GM19463 (cell line): ENCODE data around the gene PTMA.

Source experiments
- ATAC-seq: cut with Tn5 transposase; IDR thresholded peaks from one replicate; pipeline ENCODE4 v1.9.1; 2021; ENCODE audit warnings: mild to moderate bottlenecking, moderate library complexity; ENCODE audit not compliant: unreplicated experiment

Gene PTMA

DNA sequence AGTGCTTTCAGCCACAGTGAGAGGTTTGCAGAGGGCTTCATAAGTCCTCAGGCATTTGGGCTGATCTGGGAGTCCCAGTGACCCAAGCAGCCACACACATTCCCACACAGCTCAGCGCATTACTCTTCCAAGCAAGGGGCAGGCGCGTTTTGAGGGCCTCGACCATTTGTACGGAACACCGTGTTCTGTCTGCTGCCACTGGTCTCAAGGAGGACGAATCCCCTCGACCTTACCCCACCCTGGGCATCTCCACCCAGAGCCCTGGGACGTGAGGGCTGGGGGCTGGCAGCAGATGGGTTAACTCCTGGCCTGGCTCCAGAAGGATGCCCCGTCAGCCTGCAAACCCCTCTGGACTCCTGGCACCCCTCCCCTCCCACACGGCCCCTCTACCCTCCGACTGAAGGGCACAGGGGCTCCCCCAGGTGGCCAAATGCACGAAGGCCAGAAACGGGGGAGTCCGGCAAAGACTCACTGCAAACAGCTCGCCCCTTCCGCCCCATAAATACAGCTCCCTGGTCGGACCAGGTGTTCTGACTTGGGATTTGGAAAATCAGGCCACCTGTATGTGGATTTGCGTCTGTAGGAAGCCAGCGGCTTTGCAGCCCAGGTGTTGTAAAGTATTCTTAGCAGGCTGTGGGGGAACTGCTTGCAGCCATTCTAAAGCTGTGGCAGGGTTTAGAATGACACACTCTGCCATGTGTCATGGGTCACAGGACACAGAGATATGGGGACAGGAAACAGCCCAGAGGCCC lies 33.6 kb upstream of the PTMA start:
- peak; percentile 31 for ATAC-seq

DNA sequence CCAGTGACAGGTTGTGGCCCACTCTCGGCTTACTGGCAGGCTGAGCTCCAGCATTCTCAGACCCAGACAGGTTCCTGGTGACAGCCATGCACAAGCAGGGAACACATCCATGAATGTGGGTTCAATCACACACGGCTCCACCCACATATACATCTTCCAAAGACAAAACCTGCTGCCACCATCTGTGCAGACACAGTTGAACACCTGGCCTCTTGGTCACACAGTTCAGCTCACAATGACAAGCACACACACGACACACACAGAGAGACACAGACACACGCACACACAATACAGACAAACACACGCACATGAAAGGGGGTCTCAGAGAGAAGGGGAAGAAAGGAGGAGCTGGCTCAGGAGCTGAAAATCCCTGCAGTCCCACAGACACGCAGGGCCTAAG lies 32.1 kb upstream of the PTMA start:
- ATAC-seq = no peak

GRCh38 chr2:231677632-231678104 lies 30.7 kb upstream of the PTMA start:
- no peak for ATAC-seq

DNA sequence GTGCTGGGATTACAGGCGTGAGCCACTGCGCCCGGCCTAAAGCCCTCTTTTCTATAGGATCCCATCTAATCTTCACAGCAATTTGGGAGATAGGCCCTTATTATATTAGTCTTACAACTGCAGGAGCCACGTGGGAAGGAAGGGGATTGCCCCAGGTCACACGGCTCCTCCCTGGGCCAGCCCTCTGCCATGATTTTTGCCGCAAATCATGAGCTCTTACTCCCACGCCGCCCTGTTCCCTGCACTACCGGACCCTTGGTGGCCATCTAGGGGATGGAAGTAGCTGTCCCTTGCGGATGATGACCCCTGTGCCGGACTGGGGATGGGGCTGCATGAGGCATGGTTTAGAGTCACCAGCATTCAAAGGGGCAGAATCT lies 28.4 kb upstream of the PTMA start:
- ATAC-seq = no peak

GRCh38 chr2:231680285-231680991 lies 27.9 kb upstream of the PTMA start:
- no peak for ATAC-seq

DNA sequence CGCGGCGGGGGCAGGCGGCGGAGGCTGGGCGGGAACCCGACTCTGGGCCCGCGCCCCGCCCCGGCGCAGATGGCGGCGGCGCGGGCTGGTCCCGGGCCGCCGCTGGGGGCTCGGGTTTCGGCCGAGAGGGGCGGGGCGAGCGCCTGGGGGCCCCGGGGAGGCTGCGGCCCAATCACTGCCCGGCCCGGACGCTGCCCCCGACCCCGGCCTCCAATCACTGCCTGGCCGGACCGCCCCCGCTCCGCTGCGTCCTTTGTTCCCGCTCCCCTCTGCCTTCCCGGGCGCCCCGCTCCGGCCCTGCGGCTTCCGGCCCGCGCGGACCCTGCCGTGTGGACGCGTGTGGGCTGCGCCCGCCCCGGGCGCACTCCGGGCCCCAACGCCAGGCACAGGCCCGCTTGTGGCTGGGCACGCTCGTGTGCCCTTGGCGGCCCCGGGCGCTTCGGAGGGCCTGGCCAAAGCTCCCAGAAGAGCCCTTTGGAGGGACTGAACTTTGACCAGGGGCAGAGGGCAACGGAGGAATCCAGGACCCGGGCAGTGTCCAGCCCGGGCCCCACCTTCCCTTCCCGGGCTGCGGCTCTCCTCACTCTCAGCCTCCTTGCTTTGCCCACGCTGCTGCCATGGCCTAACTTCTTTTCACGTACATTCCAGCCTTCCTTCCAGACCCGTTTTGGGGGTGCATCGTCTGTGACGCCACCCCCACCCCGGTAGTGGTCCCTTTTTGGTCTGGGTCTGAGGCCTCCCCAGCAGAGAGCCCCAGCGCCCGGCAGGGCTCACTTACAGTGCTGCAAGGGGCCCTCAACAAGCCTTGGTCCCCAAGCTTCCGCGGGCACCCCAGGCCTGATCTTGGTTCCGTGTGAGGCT lies 27.1 kb upstream of the PTMA start:
- peak; percentile 69 for ATAC-seq

GRCh38 chr2:231682603-231683291 lies 25.6 kb upstream of the PTMA start:
- ATAC-seq = no peak

DNA sequence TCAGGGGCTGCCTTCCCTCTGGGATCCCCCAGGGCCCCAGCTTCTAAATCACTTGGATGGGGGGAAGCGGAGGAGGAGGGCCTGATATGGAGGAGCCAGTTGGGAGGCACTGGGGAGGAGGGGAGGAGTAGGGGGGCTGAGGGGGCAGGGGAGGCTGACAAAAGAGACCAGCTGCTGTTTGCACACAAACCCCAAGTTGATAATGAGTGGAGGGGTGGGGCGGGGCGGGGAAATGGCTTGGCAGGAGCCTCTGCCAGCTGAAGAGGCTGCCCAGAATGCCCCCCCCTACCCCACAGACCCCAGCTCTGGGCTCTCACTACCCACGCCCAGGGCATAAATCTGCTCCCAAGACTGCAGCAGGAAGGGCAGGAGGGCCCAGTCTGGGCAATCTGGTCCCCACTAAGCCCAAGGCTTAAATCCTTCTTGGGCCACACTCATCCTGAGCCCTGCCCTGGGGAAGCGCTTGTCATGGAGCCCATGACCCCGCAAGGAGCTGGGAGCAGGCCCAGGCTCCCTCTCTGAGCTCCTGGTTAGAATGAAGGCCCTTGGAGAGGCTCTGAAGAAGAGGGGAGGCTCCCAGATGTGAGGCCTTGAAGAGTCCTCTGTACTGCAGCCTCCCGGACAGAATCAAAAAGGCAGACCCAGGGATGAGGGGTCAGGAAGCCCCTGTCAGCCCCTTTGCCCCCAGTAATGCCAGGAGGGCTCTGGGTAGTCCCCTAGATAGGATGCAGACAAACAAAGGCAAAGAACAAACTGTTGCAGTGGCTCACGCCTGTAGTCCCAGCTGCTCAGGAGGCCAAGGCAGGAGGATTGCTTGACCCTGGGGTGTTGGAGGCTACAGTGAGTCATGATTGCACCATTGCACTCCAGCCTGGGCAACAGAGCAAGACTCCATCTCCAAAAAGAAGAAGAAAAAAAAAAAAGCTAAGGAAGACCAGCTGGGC lies 24.8 kb upstream of the PTMA start:
- ATAC-seq = no peak

DNA sequence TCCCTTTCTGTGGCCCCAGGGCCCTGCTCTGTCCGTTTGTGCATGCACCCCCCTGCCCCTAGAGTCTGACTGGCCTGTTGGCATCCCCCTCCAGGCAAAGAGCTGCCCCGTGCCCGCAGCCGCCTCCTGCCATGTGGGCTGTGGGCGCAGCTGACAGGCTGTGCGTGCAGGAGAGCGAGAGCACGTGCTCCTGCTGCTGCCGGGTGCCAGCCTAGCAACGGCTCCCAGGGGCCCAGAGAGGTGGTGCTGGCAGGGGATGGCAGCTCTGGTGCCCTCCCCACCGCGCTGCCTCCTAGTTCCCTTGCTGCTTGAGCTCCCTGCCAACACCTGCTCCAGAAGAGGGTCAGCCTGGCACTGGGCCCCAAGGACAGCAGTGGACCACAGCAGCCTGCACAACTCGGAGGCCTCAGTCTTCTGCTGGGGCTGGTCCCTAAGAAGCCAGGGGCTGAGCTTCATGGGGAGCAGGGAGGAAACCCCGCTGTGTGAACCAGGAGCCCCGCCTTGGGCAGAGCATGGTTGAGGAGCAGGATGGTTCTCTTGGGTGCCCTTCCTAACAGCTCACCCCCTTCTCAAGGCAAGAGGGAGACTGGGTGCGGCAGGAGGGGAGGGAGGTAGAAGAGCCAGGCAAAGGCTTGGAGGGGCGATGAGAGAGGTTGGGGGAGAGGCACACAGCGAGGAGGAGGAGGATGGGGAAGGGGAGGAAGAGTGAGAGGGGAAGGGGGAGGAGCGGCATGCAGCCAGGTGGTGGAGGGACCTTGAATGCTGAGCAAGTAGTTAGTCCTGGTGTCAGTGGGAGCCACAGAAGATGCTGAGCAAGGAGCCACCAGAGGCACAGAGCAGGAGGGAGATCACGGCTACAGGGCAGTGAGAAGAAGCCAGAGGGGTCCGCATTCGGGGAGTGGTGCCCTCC lies 23.8 kb upstream of the PTMA start:
- no peak for ATAC-seq

DNA sequence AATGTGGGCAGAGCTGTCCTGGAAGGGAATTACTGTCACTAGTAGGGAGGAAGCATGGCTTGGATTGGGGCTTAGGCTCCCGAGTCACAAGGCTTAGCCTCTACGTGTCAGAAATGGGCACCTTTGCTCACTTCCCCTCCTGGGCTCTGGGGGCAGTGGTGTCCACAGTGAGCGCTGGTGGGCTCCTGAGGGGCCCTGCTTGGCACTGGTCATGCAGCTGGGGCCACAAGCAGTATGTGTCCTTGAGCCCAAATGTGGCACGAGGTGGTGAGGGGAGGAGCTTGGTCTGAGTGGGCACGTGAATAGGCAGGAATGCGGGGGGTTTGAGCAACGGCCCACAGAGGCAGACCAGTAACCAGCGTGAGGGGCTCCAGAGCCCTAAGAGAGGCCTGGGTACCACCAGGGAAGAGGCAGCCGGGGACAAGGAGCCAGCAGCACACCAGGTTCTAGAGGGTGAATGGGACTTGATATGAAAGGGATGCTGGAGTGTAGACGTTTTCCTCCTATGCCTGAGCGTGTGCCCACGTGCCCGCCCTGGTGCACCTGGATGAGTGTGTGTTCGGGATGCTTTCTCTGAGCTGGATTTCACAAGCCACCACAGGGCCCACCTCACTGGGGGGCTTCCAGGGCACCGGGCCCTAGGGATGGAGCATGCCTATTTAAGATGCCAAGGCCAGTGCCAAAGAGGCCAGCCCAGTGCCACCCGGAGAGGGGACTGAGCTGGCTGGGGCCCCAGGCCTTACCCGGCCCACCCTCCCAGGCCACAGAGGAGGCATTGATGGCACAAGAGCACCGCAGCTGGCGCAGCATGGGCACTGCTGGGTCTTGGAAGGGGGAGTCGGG lies 22.8 kb upstream of the PTMA start:
- no peak for ATAC-seq

GRCh38 chr2:231686192-231687100 lies 21.9 kb upstream of the PTMA start:
- ATAC-seq = no peak

DNA sequence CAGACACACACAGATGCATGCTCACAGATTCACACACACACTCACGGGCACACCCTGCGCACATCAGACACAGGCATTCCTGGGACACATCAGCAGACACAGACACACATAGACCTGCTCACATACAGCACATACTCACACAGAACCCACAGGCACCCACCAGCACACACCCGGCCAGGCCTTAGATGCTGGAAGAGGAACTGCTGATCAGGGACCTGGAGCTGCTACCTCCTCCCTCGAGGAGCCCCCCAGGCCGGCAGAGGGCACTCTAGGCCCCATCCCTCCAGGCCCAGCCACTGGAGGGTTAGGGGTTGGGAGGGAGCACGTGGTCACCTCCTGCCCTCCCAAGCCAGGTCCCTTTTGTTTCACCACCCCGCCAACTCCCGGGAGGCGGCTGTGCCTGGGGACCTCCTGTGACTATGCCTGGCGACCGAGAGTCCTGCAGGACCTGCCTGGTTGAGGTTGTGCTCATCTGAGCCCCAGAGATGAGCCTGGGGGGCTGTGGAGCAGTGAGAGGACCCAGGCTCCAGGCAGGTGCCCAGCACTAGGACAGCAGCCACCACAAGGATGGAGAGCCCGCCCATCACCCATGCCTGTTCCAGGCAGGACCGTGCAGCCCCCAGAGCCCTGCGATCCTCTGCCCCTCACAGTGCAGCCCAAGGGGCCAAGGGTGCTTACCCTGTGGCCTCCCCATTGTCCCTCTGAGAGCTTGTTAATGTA lies 21.0 kb upstream of the PTMA start:
- ATAC-seq = peak; percentile 78

GRCh38 chr2:231687961-231688360 lies 20.4 kb upstream of the PTMA start:
- no peak for ATAC-seq

- no peak for ATAC-seq
These were observed 19.6 kb upstream of the PTMA start for GRCh38 chr2:231688719-231689118.

DNA sequence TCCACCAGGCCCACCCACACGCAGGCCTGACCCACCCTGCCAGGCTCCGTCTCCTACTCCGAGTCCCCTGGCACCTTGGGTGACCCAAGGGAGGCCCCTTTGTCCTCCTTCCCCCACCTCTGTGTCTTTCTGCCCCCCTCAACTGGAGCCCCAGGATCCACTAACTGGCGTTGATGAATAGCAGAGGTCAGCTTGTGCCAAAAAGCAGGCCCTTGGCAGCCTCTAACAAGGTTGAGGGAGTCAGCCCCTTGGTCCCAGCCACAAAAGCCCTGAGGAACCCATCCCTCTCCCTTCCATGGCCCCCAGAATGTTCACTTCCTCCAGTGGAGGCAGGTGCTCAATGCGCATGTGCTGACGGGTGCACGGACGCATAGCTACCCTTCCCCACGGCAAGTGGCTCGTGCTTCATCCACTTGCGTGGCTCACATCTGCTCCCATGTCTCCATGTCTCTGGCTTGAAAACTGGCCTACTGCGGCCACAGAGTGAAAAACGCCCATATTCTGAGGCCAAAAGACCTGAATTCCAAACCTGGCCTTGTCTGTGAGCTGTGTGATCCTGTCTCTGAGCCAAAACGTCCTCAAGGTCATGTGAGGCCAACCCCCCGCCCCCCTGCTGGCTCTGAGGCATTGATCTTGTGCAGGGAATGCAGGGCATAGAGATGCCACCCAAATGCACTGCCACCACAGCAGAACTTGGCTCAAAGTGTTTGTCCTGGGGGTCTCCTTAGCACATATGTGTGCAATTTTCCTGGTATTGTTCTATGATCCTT lies 19.0 kb upstream of the PTMA start:
- no peak for ATAC-seq
